HFFc6 (cell line): Measurements from ENCODE around the gene TNPO2. TPM values are rescaled to one million over a fixed set of nuclear protein-coding genes. Genes with fewer than 3 reads are reported as not detected.
"Not testable (repeated sequence)": the region's sequence is repeated elsewhere in the genome, so short reads cannot be mapped to it uniquely, and the experiment has no call there.

ENCODE experiments used
- DNase-seq: peaks from one replicate; pipeline ENCODE4 v3.0.0-alpha.2; 2018
- H3K27ac Mint-ChIP-seq: 2 replicates; pipeline ENCODE4 v1.8.0; 2020; ENCODE audit warnings: mild to moderate bottlenecking, mixed read lengths
- H3K27me3 Mint-ChIP-seq: 2 replicates; pipeline ENCODE4 v1.8.0; 2021; ENCODE audit warnings: mild to moderate bottlenecking, moderate library complexity, mixed read lengths; ENCODE audit not compliant: insufficient read depth
- H3K36me3 Mint-ChIP-seq: 2 replicates; pipeline ENCODE4 v1.8.0; 2021; ENCODE audit warnings: low read depth, mixed read lengths
- H3K4me1 Mint-ChIP-seq: 2 replicates; pipeline ENCODE4 v1.8.0; 2020; ENCODE audit warnings: low read depth, mixed read lengths
- H3K4me3 Mint-ChIP-seq: 2 replicates; pipeline ENCODE4 v1.8.0; 2020; ENCODE audit warnings: mild to moderate bottlenecking, moderate library complexity, mixed read lengths
- H3K9me3 Mint-ChIP-seq: 2 replicates; pipeline ENCODE4 v1.8.0; 2020; ENCODE audit warnings: mild to moderate bottlenecking, mixed read lengths
- total RNA-seq, 6 experiments: library from RNA; stranded (reverse); fragmentation: NEBNext Ultra II Directional; extraction: Animal tissue kit (Norgen Biotek cat#: 25700); gene quantifications; 2 replicates in 1 of 6; 3 replicates in 5 of 6; pipeline ENCODE4 v1.2.3, GENCODE V29; 2021
- TF ChIP-seq, protein P1 (sequence below): fragments of 200-600 bp; sonication (generic); IDR thresholded peaks from 2 replicates; pipeline ENCODE4 v1.5.0; 2021; ENCODE audit warnings: antibody characterized with exemption, mild to moderate bottlenecking

TNPO2 gene
- total RNA-seq, 6 experiments from 2014 or later: 56.8 to 78.7 (median 66.0) TPM

DNA sequence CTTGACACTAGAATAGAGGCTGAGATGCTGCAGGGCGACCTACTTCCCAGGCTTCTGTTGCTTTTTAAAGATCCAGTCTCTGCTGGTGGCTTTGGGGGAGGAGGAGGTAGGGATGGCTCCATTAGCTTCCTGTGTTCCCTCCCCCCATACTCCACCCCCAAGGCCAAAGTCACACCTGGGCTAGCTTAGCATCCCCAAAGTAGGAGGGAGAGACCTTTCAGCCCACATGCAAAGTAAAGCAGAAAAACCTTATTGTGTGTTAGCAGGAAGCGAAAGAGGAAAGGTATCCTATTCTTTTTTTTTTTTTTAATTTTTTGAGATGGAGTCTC, 3.2 kb upstream of the TNPO2 start:
- Mint-ChIP-seq H3K4me1 (peaks cover 20% of the 10 kb centered on the region), H3K9me3 (no peaks in the 10 kb centered on the region), H3K36me3 (peaks cover 27% of the 10 kb centered on the region), H3K27ac (no peak overlapping the region), H3K27me3 (peaks cover 3% of the 10 kb centered on the region), H3K4me3 (no peak overlapping the region)
- TF ChIP-seq, protein P1, sequence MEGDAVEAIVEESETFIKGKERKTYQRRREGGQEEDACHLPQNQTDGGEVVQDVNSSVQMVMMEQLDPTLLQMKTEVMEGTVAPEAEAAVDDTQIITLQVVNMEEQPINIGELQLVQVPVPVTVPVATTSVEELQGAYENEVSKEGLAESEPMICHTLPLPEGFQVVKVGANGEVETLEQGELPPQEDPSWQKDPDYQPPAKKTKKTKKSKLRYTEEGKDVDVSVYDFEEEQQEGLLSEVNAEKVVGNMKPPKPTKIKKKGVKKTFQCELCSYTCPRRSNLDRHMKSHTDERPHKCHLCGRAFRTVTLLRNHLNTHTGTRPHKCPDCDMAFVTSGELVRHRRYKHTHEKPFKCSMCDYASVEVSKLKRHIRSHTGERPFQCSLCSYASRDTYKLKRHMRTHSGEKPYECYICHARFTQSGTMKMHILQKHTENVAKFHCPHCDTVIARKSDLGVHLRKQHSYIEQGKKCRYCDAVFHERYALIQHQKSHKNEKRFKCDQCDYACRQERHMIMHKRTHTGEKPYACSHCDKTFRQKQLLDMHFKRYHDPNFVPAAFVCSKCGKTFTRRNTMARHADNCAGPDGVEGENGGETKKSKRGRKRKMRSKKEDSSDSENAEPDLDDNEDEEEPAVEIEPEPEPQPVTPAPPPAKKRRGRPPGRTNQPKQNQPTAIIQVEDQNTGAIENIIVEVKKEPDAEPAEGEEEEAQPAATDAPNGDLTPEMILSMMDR: no peak
- no peak for DNase-seq

- H3K4me3 Mint-ChIP-seq, H3K27me3 Mint-ChIP-seq, DNase-seq, H3K9me3 Mint-ChIP-seq, H3K27ac Mint-ChIP-seq: not testable (repeated sequence)
- Mint-ChIP-seq H3K4me1 (peaks cover 23% of the 10 kb centered on the region), H3K36me3 (peaks cover 35% of the 10 kb centered on the region)
These were observed 1.9 kb upstream of the TNPO2 start for GRCh38 chr19:12725612-12726011.

DNA sequence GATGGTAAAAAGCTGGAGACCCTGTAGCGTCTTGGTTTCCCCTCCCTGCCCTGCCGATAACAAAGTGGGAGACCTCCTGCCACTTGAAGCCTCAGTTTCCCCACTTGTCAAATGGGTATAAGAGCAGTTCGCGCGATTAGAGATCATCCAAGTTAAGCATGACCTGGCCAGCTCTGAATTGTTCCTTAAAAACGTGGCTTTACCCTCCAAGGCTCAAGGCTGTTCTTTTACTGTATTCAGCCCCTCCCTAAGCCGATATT, 421 bp downstream of the TNPO2 start:
- Mint-ChIP-seq H3K36me3 (peaks cover 29% of the 10 kb centered on the region), H3K27ac (peak overlapping the region; percentile 99), H3K4me3 (peak overlapping the region; percentile 97), H3K27me3 (peaks cover 9% of the 10 kb centered on the region), H3K9me3 (no peaks in the 10 kb centered on the region), H3K4me1 (peaks cover 41% of the 10 kb centered on the region)
- TF ChIP-seq, protein P1: no peak
- DNase-seq: no peak

GRCh38 chr19:12722566-12723380, 959 bp downstream of the TNPO2 start:
- H3K4me3 Mint-ChIP-seq: peak overlapping the region; percentile 97
- DNase-seq: peak; percentile 99
- peak overlapping the region; percentile 99 for H3K27ac Mint-ChIP-seq
- TF ChIP-seq, protein P1: no peak
- H3K36me3 Mint-ChIP-seq: peaks cover 26% of the 10 kb centered on the region
- no peaks in the 10 kb centered on the region for H3K9me3 Mint-ChIP-seq
- H3K4me1 Mint-ChIP-seq: peaks cover 43% of the 10 kb centered on the region
- H3K27me3 Mint-ChIP-seq: peaks cover 9% of the 10 kb centered on the region

- H3K9me3 Mint-ChIP-seq: no peaks in the 10 kb centered on the region
- peaks cover 25% of the 10 kb centered on the region for H3K36me3 Mint-ChIP-seq
- peaks cover 9% of the 10 kb centered on the region for H3K27me3 Mint-ChIP-seq
- TF ChIP-seq, protein P1: no peak
- peak overlapping the region; percentile 97 for H3K4me3 Mint-ChIP-seq
- peaks cover 43% of the 10 kb centered on the region for H3K4me1 Mint-ChIP-seq
- DNase-seq: peak; percentile 42
- peak overlapping the region; percentile 99 for H3K27ac Mint-ChIP-seq
These were observed 1.8 kb downstream of the TNPO2 start for GRCh38 chr19:12721656-12722565.
